K562 (cell line): ENCODE measurements around the gene EOMES. TPM values are rescaled to one million over a fixed set of nuclear protein-coding genes. Genes with fewer than 3 reads are reported as not detected.

Experiments used
- ATAC-seq: fragments of 200-7000 bp; cut with Tn5 transposase; 3 replicates; pipeline ENCODE4 v1.9.1; 2020; ENCODE audit warnings: moderate library complexity
- BruUV-seq: library from RNA; stranded (reverse); fragments of 400-500 nt; replicated peaks from 2 replicates; lab custom pipeline; 2021; lab: Mats Ljungman, UMichigan
- CTCF ChIA-PET: fragments of 300-600 bp; formaldehyde crosslinking; extraction: SDS; loops from one replicate; lab custom pipeline; 2021; ENCODE audit warnings: low intra/inter-chr PET ratio; lab: Yijun Ruan, JAX
- POLR2A ChIA-PET: fragments of 300-600, 350-650 bp; sonication (Branson Sonifier 250); formaldehyde crosslinking; extraction: SDS; loops from one replicate; lab custom pipeline; 2021; ENCODE audit warnings: antibody characterized with exemption, inconsistent platforms; lab: Yijun Ruan, JAX
- DNase-seq, 4 experiments: peaks; one replicate each; pipeline versions ENCODE4 v3.0.0 to v3.0.0-alpha.2; 2011 to 2018; ENCODE audit warnings: low spot score in 3 of 4, mixed read lengths in 3 of 4; ENCODE audit errors: extremely low read depth in 1 of 4
- FAIRE-seq: peaks from 2 replicates; lab custom pipeline; 2011; peaks lifted over from hg19 to GRCh38; lab: Jason Lieb, UNC
- H2AFZ ChIP-seq: 2 replicates; pipeline ENCODE4 v1.6.0; 2011; ENCODE audit warnings: low read depth, low read length, control low read depth, inconsistent platforms
- H3K27ac ChIP-seq: fragments of 200-600 bp; 3 replicates; pipeline ENCODE4 v1.8.0; 2011; ENCODE audit warnings: low read depth, mild to moderate bottlenecking, control low read depth, inconsistent platforms, low read length, moderate library complexity, mixed read lengths; ENCODE audit errors: extremely low read depth
- H3K27me3 ChIP-seq, 2 experiments: fragments of 300-600 bp in 1 of 2; 2 replicates in 1 of 2; 3 replicates in 1 of 2; pipeline versions ENCODE4 v1.6.0 to v1.8.0; 2011; ENCODE audit warnings: inconsistent platforms in 2 of 2, low read length in 2 of 2, mild to moderate bottlenecking in 1 of 2, mixed read lengths in 1 of 2, moderate library complexity in 1 of 2; ENCODE audit not compliant: control insufficient read depth in 2 of 2, insufficient read depth in 2 of 2
- H3K36me3 ChIP-seq: fragments of 300-600 bp; 3 replicates; pipeline ENCODE4 v1.8.0; 2011; ENCODE audit warnings: mild to moderate bottlenecking, low read length, inconsistent platforms; ENCODE audit not compliant: control insufficient read depth, insufficient read depth
- H3K4me1 ChIP-seq, 2 experiments: fragments of 200-600 bp in 1 of 2; replicated peaks in 1 of 2; 2 replicates in 1 of 2; 3 replicates in 1 of 2; pipeline versions ENCODE4 v1.5.1 to v1.8.0; 2011; ENCODE audit warnings: inconsistent platforms in 2 of 2, low read length in 2 of 2, mild to moderate bottlenecking in 1 of 2, mixed read lengths in 1 of 2, moderate library complexity in 1 of 2; ENCODE audit not compliant: control insufficient read depth in 2 of 2, insufficient read depth in 2 of 2
- H3K4me2 ChIP-seq: 2 replicates; pipeline ENCODE4 v1.6.1; 2011; ENCODE audit warnings: low read length, control low read depth, inconsistent platforms, mixed read lengths; ENCODE audit not compliant: insufficient read depth
- H3K4me3 ChIP-seq: fragments of 200-600 bp; sonication (generic), shearing (Covaris generic); 2 replicates; pipeline ENCODE4 v1.5.1; 2016; ENCODE audit warnings: control low read depth, inconsistent platforms
- H3K79me2 ChIP-seq: fragments of 200-600 bp; 3 replicates; pipeline ENCODE4 v1.8.0; 2011; ENCODE audit warnings: low read length, inconsistent platforms; ENCODE audit not compliant: control insufficient read depth, insufficient read depth
- H3K9ac ChIP-seq, 2 experiments: 2 replicates each; pipeline versions ENCODE4 v1.6.0 to v1.6.1; 2011; ENCODE audit warnings: low read depth in 2 of 2, low read length in 2 of 2, control low read depth in 1 of 2, inconsistent platforms in 1 of 2, mild to moderate bottlenecking in 1 of 2, mixed read lengths in 1 of 2; ENCODE audit not compliant: insufficient read depth in 1 of 2
- H3K9me1 ChIP-seq: one replicate; pipeline ENCODE4 v1.6.0; 2011; ENCODE audit warnings: inconsistent platforms, mild to moderate bottlenecking, low read length, moderate library complexity; ENCODE audit not compliant: control insufficient read depth, insufficient read depth
- H3K9me3 ChIP-seq: replicated peaks from 2 replicates; pipeline ENCODE4 v1.5.1; 2011; ENCODE audit warnings: low read depth, low read length, inconsistent platforms; ENCODE audit not compliant: control insufficient read depth, insufficient read depth
- H4K20me1 ChIP-seq: replicated peaks from 2 replicates; pipeline ENCODE4 v1.6.1; 2011; ENCODE audit warnings: low read length, inconsistent platforms, mixed read lengths; ENCODE audit not compliant: control insufficient read depth, insufficient read depth
- CTCF ChIP-seq, 3 experiments: IDR thresholded peaks in 2 of 3; conservative IDR thresholded peaks in 1 of 3; 2 replicates each; pipeline ENCODE4 v1.5.1; 2011 to 2012; ENCODE audit warnings: low read length in 3 of 3, mild to moderate bottlenecking in 3 of 3, control low read depth in 2 of 3, improper control_type of control experiment in 1 of 3, inconsistent platforms in 1 of 3, low read depth in 1 of 3, mixed read lengths in 1 of 3, moderate library complexity in 1 of 3; ENCODE audit not compliant: insufficient read depth in 2 of 3
- YY1 ChIP-seq, 3 experiments: IDR thresholded peaks; 2 replicates each; pipeline ENCODE4 v1.6.1; 2011; ENCODE audit warnings: low read length in 2 of 3, mild to moderate bottlenecking in 2 of 3, moderate library complexity in 2 of 3, borderline replicate concordance in 1 of 3, control low read depth in 1 of 3, low read depth in 1 of 3; ENCODE audit not compliant: insufficient read depth in 3 of 3, insufficient replicate concordance in 2 of 3, control insufficient read depth in 1 of 3, insufficient read length in 1 of 3; ENCODE audit errors: extremely low read depth in 1 of 3
- ZNF224 ChIP-seq: sonication (generic); formaldehyde crosslinking; IDR thresholded peaks from 2 replicates; pipeline ENCODE4 v1.8.0; 2022; ENCODE audit warnings: mild to moderate bottlenecking, missing genetic modification reagents
- WGBS: fragments of 100-300 bp; shearing (Covaris generic); methylation state at CpG from one replicate; pipeline ENCODE4 v1.1.6; 2016; ENCODE audit warnings: low coverage, mixed read lengths; ENCODE audit not compliant: insufficient coverage; ENCODE audit errors: missing lambda C conversion rate; 5-methylcytosine and 5-hydroxymethylcytosine counted together
- in situ Hi-C: fragments of 300-500 bp; cut with MboI; formaldehyde crosslinking; loops from 4 replicates; pipeline ENCODE4 v1.15.0; 2018; ENCODE audit warnings: inconsistent platforms, mixed read lengths
- intact Hi-C: fragments of 100-400 bp; cut with micrococcal nuclease; formaldehyde crosslinking; loops from 2 replicates; pipeline ENCODE4 v1.14.2; 2022
- polyA plus RNA-seq, 8 experiments: library from polyadenylated mRNA; depleted of rRNA in 4 of 8; stranded (reverse) in 5 of 8; unstranded in 3 of 8; fragments of >200 nt; fragmentation: Nextera tagmentation in 2 of 8; fragmentation: Illumina TruSeq in 1 of 8; extraction: Ambion mirVana in 2 of 8; extraction: Trizol in 1 of 8; gene quantifications; 2 replicates each; pipeline versions ENCODE4 v1.2.1 to v1.2.3, GENCODE V29; 2011 to 2014; ENCODE audit warnings: inconsistent platforms in 1 of 8, missing spikeins in 1 of 8
- total RNA-seq, 7 experiments: library from RNA; depleted of rRNA in 6 of 7; stranded (reverse); fragments of >200 nt in 6 of 7; fragmentation: Illumina TruSeq in 2 of 7; extraction: Trizol in 2 of 7; gene quantifications; 2 replicates each; pipeline versions ENCODE4 v1.2.1 to v1.2.3, GENCODE V29; 2011 to 2021; ENCODE audit warnings: low replicate concordance in 1 of 7

EOMES gene
- total and polyA plus RNA-seq, 9 of the 15 experiments (the other 6 are each of a cell fraction or from before 2014, with no cell fraction given), result 0.07 TPM; not detected in 8

DNA sequence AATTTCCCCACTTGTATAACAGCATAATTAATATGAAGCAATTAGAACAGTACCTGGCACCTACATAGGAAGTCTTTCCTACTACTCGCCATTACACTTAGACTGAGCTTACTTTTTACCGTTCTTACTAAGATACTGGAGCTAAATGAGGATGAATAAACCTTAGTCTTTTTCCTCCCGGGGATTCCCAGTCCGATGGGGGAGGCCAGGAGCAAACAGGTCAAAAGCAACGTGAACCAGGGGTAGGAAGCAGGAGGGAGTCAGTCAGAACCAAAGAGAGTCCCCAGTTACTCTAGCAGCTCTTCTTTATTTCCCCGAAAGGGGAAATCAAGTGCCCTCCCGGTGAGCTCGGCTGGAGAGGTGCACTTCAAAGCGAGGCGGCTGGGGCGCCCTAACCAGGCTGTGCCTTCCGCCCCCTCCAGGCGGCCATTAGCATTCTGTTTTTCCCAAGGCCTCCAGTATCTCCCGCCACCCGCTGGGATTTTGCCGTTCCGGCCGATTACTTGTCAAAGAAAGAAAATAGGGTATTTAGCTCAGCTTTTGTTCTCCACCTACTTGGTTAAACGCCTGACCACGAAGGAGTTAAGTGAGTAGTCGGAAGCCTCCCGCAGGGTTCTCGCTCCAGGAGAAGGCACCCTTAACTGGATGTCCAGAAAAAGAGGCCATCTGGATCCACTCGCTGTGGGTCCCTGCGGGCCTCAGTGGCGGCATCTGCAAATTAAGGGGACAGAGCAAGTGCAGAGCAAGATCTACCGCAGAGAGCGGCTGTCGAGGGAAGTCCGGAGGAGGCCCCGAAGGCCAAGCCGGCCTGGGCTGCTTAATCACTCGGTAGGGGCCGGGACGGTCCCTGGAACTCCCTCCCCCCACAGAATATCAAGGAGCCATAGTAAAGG, 6.3 kb upstream of the EOMES start:
- Histone ChIP-seq H3K79me2 (no peaks in the 10 kb centered on the region), H2AFZ (no peak overlapping the region), H3K9me3 (no peaks in the 10 kb centered on the region), H3K9me1 (no peaks in the 10 kb centered on the region), H3K27me3 (peaks cover 15 to 30% of the 10 kb centered on the region in 2 experiments; a peak in 3 of 5 replicates), H4K20me1 (no peaks in the 10 kb centered on the region), H3K4me3 (no peak overlapping the region), H3K9ac (no peak overlapping the region), H3K27ac (no peak overlapping the region), H3K36me3 (no peaks in the 10 kb centered on the region), H3K4me2 (no peak overlapping the region), H3K4me1 (0 out of 5 replicates have a peak, but pooled peaks cover 0 to 4% of the 10 kb centered on the region in 2 experiments)
- FAIRE-seq (no peak), ATAC-seq (peak; percentile 90), DNase-seq (peak in 3 of 4 experiments; percentile 35 to 51 (median 42))
- peak in 2 of 3 experiments; percentile 22 to 63; a peak in 3 of 6 replicates for TF ChIP-seq CTCF (IDR thresholded peaks at IDR 0.05 in 2 of 3, conservative IDR thresholded peaks at IDR 0.05 in 1 of 3; ENCODE audit: insufficient read depth in 2 of 3, low read depth in 1 of 3, low read length in 3 of 3)
- TF ChIP-seq ZNF224 (CRISPR knock-in tag), result no peak
- peak in 1 of 3 experiments; percentile 41 for TF ChIP-seq YY1 (IDR thresholded peaks at IDR 0.05; ENCODE audit: borderline replicate concordance in 1 of 3, control insufficient read depth in 1 of 3, extremely low read depth in 1 of 3, insufficient read depth in 3 of 3, insufficient read length in 1 of 3, insufficient replicate concordance in 2 of 3, low read depth in 1 of 3, low read length in 2 of 3)
- intact Hi-C loops, result no loop called here
- POLR2A ChIA-PET, result interaction anchor here (0.7 kb wide), 1 partner anchor 10 kb away, joined by 3 read pairs; no protein-coding TSS in a partner anchor
- BruUV-seq, result no TSS peak
- 3% methylated on average over 31 of the region's 35 CpGs for WGBS
- in situ Hi-C loops, result no loop called here
- CTCF ChIA-PET, result no interaction called here
